GM18499 (cell line): ENCODE data around the gene LCA5L.
"Not testable (repeated sequence)": the region's sequence is repeated elsewhere in the genome, so short reads cannot be mapped to it uniquely, and the experiment has no call there.

Source experiments
- ATAC-seq: cut with Tn5 transposase; IDR thresholded peaks from one replicate; pipeline ENCODE4 v1.9.1; 2021; ENCODE audit warnings: moderate number of reproducible peaks; ENCODE audit not compliant: insufficient read depth, unreplicated experiment

Gene LCA5L

GRCh38 chr21:39388811-39389155 lies 56.8 kb downstream of the LCA5L start:
- ATAC-seq: no peak

- ATAC-seq: no peak
Observed at GRCh38 chr21:39388038-39388810, 57.4 kb downstream of the LCA5L start.

- ATAC-seq: no peak
Observed at GRCh38 chr21:39387461-39388037, 58.0 kb downstream of the LCA5L start.

- ATAC-seq: no peak
Observed at GRCh38 chr21:39386899-39387298, 58.7 kb downstream of the LCA5L start.

- ATAC-seq: no peak
Observed at GRCh38 chr21:39386194-39386593, 59.4 kb downstream of the LCA5L start.

GRCh38 chr21:39385299-39386145 lies 60.1 kb downstream of the LCA5L start:
- no peak for ATAC-seq

- ATAC-seq: no peak
Observed at GRCh38 chr21:39384674-39385298, 60.8 kb downstream of the LCA5L start.

- not testable (repeated sequence) for ATAC-seq
Observed at GRCh38 chr21:39382096-39382495, 63.5 kb downstream of the LCA5L start.

- ATAC-seq: no peak
Observed at GRCh38 chr21:39381009-39381408, 64.6 kb downstream of the LCA5L start.

- peak; percentile 44 for ATAC-seq
Observed at GRCh38 chr21:39379986-39380891, 65.3 kb downstream of the LCA5L start.

- ATAC-seq: no peak
Observed at GRCh38 chr21:39377444-39378050, 68.0 kb downstream of the LCA5L start.

GRCh38 chr21:39375446-39375845 lies 70.1 kb downstream of the LCA5L start:
- ATAC-seq: no peak

GRCh38 chr21:39374046-39374445 lies 71.5 kb downstream of the LCA5L start:
- ATAC-seq: no peak

- no peak for ATAC-seq
Observed at GRCh38 chr21:39373634-39374033, 71.9 kb downstream of the LCA5L start.

GRCh38 chr21:39369896-39370288 lies 75.7 kb downstream of the LCA5L start:
- not testable (repeated sequence) for ATAC-seq

- no peak for ATAC-seq
Observed at GRCh38 chr21:39367783-39368182, 77.8 kb downstream of the LCA5L start.

GRCh38 chr21:39366563-39366962 lies 79.0 kb downstream of the LCA5L start:
- no peak for ATAC-seq

- no peak for ATAC-seq
Observed at GRCh38 chr21:39364949-39365348, 80.6 kb downstream of the LCA5L start.
